GM19324 (cell line): Measurements from ENCODE around the gene VSIG4.

Experiments
- ATAC-seq: cut with Tn5 transposase; IDR thresholded peaks from one replicate; pipeline ENCODE4 v1.9.1; 2021; ENCODE audit warnings: mild to moderate bottlenecking, moderate library complexity; ENCODE audit not compliant: unreplicated experiment, low FRiP score

Gene VSIG4

DNA sequence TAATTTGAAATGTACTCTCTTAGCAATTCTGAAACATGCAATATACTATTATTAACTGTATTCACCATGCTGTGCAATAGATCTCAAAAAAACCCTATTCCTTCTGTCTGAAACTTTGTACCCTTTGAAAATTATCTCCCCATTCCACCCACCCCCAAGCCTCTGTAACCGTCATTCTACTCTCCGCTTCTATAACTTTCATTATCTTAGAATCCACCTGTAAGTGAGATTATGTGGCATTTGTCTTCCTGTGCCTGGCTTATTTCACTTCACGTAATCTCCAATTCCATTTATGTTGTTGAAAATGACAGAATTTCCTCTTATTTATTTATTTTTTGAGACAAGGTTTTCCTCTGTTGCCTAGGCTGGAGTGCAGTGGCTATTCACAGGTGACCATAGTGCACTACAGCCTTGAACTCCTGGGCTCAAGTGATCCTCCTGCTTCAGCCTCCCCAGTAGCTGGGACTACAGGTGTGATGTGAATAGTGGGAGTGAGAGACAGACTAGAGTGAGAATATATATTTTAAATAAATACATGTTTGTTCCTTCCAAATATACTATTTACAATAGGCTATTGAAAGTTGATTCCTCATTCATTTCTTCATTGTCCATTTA, 30.5 kb downstream of the VSIG4 start:
- no peak for ATAC-seq

DNA sequence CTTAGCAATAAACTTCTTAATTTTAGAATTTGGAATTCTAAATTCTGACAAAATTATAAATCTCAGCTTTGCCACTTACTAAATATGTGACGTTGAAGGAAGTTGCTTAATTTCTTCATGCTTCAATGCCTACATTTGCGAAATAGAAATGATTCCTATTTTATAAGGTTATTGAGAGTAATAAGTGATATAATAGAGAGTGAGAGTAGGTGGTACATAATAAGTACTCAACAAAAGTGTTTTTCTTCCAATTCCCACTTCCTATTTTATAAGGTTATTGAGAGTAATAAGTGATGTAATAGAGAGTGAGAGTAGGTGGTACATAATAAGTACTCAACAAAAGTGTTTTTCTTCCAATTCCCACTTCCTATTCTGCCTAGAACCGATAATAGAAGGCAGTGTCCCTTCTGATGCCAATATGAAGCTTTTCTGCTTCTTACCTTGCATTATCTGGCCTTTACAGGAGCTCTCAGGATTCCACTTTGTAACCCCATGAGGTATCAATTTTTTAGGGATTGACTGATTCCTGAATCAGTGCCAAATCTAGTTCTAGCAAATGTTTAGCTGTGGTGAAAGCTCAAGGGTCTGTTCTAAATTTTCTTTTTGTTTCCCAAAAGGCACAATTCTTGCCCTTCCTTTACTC, 31.4 kb downstream of the VSIG4 start:
- ATAC-seq: no peak

DNA sequence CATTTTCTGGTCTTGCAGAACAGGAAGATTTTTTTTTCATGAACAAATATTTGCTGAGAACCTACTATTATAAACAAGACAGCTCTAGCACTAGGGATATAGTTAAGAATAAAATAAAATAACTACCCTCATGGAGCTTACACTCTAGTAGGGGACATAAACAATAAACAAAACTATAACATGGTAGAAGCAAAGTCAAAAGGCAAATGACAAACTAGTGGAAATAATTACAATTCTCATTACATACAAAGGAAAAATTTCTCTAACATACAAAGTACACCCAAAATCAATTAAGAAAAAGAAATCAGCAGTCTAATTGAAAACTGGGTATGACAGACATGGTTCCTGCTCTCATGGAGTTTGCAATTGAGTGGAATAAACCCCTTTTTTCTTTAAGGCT, 32.0 kb downstream of the VSIG4 start:
- ATAC-seq: no peak

DNA sequence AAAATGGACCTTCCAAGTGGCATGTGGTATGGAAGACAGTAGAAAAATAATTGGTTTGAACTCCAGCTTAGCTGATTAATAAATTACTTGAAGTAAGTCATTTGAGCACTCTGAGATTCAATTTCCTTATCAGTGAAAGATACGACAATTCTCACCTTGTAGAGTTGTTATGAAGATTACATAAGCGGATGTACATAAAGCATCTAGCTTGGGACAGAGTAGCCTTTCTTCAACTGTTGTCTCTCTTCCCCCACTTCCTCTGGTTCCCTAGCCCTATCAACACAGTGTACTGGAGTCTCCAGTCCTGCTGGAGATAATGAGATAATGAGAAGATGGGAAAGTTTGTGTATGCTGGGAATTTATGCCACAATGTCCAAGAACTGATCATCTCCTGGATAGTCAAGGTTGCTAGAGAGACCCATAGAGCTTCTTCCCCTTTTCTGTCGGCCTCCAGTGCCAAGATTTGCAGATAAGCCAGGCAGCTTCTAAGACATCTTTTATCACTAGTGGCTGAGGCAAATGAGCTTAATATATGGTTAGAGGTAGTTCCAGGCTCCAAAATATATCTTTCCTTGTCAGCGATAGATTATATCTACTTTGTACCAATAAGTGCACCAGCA, 33.9 kb downstream of the VSIG4 start:
- ATAC-seq: no peak

DNA sequence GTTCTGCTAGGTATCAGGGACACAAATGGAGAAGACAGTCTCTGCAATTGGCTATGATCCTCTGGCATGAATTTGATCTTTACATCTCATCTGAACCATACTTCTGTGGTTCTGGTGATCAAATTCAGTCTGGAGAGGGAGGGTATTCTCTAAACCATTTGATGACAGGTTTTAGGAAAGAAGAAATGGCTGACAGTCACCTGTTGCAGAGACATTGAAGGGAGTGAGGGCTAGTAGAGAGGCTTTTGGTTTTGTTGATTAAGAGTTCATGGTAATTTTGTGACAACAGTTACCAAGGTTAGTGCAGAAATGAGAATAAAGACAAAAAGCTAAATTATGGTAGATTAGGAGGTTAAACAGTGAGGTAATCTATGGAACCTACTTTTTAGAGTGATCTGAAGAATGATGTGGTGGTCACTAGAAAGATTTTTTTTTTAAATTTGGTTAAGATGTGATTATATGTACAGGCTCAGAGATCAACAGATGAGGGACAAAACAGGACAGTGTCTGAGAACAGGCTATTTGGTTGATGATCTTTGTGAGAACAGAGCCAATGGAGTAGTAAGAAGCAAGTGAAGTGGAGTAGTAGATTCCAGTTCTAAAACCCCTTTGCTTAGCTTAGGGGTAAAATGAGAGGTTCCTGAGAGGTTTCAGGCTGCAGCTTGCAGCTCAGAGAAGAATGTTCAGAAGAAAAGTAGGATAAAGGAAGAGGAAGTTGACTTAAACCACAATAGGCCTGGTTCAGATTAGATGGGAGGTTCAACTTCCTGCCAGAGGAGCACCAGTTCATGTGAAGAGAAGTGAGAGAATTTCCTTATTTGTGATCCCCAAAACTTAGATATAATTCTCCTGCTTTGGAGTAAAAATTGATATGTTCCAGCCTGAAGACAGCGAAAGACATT, 34.7 kb downstream of the VSIG4 start:
- no peak for ATAC-seq

DNA sequence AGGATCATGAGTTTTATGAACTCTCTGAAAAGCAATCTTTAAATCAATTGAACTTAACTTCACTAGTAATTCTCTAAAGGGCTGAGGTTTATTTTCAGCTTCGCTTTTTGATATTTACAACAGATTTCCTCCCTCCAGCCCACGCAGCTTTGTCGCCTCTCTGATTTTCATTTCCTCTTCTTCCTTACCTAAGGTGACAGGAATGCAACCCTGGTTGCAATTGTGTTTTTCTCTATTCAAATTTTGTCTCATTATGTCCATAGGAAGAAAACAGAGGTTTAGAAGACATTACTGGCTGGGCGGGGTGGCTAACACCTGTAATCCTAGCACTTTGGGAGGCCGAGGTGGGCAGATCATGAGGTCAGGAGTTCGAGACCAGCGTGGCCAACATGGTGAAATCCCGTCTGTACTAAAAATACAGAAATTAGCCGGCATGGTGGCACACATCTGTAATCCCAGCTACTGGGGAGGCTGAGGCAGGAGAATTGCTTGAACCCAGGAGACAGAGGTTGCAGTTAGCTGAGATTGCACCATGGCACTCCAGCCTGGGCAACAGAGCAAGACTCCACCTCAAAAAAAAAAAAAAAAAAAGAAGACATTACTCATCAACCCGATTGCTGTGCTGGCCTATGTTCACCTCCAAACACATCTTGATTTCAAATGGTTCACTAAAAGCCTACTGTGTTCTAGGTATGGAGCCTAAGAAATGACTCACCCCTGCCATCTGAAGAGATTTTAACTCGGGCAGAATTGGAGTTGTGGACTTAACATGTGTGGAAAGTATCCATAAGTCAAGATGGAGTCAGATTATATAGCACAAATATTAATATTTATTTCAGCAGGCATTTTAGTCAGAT, 36.8 kb downstream of the VSIG4 start:
- peak; percentile 55 for ATAC-seq

DNA sequence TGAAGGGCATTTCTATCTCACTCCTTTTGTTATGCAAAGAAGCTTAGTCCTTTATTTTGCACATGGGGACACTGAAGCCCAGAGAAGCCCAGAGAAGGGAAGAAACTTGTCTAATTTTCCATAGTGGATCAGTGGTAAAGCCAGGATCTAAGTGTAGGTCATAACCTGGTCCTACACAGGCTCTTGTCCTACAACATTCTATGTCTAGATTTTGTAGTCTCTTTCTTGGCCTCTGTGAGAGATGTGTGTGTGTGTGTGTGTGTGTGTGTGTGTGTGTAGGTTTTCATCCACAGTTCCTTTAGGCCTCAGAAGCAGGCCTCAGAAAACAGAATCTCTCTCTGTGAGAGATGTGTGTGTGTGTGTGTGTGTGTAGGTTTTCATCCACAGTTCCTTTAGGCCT, 38.3 kb downstream of the VSIG4 start:
- ATAC-seq: no peak

DNA sequence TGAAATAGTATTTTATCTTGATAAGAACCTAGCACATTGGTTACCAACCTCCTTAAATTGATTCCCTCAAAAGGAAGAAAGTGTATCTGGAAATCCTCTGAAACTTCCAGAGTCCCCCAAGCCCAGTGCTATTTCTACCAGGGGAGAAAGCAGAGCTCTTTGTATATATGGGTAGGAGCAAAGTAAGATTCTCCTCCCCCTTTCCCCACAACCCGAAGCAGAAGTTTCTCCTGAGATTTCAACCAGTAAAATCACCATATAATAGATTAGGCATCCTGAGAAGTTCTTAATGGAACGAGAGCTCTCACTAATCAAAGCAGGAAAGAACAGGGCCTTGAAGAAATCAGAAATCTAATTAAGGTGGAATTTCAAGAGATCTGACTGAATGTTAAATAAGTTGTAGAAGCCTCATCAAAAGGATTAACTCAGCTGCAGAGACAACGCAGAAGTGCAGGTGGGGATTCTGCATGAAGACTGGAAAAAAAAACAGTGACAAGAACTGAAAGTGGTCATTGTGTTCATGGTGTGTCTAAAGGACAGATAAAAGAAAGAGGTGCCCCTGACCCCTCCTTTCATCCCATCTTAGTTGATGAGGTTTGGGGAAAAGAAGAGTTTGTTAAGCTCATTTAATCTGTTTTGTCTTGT, 39.1 kb downstream of the VSIG4 start:
- no peak for ATAC-seq

DNA sequence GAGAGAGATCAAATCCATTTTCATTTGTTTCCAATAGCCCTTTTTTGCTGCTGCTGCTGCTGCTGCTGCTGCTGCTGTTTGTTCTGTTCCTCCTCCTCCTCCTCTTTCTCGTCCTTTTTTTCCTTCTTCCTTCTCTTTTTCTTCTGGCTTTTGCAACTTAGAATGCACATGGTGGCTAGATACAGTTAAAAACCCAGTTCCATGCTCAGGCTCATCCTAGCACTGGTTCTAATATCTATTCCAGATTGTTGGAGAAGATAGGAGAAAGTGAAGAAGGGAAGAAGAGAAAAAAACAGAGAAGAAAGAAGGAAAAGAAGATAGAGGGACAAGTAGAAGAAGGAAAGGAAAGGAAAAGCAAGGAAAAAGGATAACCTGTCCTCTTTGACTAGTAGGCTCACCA, 39.7 kb downstream of the VSIG4 start:
- no peak for ATAC-seq

DNA sequence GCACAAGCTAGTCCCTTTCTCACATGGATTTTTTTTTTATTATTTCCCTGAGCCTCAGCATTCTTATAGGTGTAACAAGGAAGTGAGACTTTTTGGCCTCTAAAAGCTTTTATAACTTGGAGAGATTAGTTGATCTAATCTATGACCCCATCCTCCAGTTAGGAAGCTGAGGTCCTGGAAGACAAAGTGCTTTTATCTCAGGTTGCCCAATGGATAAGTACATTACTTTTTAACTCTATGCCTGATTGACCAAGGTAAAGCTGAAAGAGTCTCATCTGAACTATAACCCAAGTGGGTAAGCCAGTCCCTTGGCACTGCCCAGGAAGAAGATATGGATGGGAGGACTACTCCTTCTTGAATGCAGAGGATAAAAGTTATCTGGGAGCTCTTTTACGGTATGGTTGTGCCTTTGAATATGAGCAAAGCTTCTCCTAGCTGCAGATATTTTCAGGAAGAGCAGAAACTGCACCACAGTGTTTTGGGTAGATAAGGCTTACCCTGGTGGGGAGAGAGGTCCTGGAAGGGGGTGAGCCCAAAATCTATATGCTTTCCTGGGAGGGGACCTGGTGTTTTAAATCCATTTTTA, 40.2 kb downstream of the VSIG4 start:
- ATAC-seq: no peak

DNA sequence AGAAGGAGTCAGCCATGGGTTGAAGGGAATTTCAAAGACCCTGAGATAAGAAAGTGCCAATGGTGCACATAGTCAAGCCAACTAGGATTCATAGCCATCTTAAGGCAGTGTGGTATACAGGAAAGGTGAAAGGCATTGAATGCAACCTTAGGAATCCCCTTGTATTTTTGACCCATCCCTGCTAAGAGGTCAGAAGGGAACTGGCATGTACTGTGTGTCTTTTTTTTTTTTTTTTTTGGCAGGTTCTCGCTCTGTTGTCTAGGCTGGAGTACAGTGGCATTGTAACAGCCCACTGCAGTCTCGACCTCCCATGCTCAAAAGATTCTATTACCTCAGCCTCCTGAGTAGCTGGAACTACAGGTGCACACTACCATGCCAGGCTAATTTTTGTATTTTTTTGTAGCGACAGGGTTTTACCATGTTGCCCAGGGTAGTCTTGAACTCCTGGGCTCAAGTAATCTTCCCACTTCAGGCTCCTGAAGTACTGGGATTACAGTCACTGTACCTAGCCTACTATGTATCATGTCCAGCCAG, 40.8 kb downstream of the VSIG4 start:
- no peak for ATAC-seq

DNA sequence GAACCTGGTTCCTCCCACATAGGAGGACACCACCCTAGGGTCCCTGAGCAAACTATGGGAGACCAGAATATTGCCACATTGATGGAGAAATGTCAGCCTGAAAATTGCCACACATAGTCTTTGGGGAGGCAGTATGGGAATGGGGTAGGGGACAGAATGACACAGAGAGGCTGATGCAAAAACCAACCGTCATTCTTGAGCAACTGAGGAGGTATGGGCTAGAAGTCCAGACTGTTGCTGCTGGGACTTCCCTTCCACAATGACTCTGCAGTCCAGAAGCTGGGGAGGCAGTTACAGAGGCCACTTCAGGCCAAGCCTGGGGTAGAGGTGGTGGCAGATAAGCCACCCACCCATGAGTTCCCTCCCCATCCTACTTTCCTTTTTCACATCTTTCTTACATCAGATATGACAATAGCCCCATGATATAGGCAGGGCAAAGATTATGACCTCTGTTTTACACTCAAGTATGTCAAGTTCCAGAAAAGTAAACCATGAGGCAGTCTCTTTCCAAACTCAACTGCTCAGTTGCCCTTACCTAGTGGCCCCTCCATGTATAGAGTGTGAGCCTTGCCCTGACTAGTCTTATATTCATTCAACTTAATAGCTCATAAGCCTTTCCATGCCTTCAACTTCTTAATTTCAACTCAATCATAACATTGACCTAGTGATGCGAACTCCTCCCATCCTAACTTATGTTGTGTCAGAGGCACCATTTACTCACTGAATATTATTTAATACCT, 41.7 kb downstream of the VSIG4 start:
- ATAC-seq: no peak

DNA sequence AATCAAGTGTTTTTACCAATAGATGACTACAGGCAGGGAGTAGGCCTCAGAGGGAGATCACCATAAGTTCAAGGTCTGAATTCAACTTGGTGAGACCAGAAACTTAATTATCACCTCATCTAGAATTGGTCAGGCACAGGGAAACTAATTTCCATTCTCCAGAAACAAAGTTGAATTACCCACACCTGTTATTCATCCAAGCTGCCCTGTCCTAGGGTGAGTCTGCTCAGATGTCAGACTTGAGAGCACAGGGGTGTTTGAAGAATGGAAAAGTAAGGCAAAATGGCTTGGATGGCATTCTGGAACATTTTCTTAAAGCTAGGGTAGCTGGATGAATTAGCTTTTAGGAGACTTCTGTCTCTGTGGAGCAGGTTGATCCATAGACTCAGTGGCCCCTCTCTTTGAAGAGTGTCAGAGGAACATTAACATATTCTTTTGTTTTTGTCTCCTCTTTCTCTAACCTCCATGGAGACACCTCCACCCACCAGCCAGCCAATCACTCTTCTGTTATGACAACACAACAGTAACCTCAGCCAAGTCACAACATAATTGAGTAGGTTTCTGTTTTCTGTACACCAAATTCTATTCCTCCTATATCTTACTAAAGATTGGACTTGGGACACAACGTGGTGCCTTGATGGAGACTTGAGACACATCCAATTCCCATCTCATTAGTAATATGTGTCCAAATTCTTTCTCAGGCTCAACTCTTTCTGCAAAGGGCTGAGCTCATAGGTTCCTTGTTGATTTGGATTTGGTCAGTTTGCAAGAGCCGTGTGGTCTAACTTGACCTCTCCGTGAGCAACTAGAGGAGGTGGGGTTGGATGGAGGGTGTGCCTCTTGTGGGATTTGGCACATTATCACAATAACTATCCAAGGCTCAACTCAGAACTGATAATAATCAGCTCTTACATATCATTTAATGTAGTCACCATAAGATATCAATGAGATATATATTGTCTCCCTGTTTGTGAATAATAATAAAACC, 45.1 kb downstream of the VSIG4 start:
- ATAC-seq: no peak

DNA sequence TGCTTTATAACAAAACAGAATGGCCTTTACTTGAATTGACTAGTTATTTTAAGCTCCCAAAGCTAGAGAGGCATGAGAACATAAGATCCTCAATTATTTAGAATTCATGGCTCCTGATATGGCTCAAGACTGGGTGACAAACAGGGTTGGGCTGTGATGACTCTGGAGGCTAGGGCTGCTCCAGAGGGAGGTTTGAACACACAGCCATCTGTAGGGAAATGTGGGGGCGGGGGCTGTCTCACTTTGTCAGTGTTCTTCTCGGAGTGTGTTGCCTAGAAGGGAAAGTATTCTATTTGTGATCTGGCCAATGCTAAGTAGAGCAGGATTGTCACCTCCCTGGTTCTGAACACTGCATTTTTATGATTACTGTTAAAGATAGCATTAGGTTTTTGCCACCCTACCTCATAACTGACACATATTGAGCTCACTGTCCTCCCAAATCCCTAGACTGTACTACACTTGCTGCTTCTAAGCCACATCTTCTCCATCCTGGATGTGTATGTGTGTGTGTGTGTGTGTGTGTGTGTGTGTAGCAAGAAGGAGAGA, 45.9 kb downstream of the VSIG4 start:
- no peak for ATAC-seq

DNA sequence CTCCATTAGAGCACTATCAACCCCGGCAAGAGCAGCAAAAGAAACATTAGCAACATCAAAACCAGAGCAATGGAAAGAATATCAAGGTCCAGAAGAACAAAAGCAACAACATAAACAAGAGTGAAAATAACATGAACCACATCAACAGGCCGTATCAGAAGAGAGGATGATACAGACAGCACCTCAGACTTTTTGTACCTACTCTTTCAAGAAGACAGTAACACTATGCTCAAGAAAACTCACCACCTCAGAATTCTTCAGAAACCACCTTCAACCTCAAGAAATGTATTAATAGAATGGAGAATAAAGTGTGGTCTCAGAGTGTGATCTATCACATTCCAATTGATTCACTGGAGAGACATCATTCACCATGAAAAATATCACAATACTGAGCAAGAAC, 46.5 kb downstream of the VSIG4 start:
- no peak for ATAC-seq

DNA sequence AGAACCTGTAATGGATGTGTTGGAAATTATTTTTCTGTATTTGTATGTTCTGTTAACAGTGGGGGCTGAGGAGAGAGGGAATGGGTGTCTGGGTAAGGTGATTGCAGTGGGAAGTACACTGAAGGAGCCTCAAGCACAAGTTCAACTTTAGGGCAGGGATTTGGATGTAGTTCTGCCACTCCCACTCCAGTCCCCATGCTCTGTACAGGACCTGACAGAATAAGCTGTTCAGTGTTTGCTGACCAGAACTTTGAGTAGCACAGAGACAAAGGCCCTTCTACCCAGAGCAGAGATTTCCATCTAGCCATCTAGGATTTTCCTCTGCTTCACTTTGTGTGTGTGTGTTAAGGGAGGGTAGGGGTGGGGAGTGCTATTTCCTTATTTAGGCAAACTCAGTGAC, 49.2 kb downstream of the VSIG4 start:
- ATAC-seq: no peak

DNA sequence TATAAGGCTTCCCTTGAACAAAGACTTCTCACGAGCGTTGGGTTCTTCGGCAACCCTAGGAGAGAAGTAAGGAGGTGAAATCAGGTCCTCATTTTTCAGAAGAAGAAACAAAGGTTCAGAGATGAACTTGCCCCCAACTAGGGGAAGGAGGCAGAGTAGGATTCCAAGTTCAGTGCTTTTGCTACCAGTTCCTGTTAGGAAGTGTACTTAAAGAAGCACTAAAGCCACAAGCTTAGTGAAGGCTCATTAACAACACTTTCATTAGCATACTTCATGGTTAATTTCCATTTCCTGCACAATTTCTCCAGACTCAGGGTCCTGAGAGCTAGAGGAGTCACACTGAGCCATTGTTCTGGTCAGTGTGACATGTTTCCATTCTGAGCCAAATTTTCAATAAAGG, 52.1 kb downstream of the VSIG4 start:
- no peak for ATAC-seq
